Astrocyte (in vitro differentiated cells and primary cell): ENCODE measurements around the gene KRT13. TPM values are rescaled to one million over a fixed set of nuclear protein-coding genes. Genes with fewer than 3 reads are reported as not detected.

Experiments used
- DNase-seq: peaks from one replicate; pipeline ENCODE4 v3.0.0-alpha.2; 2010; ENCODE audit warnings: low read depth
- FAIRE-seq: peaks from 2 replicates; lab custom pipeline; 2011; peaks lifted over from hg19 to GRCh38; lab: Jason Lieb, UNC
- H2AFZ ChIP-seq: 2 replicates; pipeline ENCODE4 v1.6.0; 2012; ENCODE audit warnings: low read depth, low read length, inconsistent platforms
- H3K27ac ChIP-seq: 2 replicates; pipeline ENCODE4 v1.5.1; 2011; ENCODE audit warnings: low read depth, low read length, inconsistent platforms
- H3K27me3 ChIP-seq: 2 replicates; pipeline ENCODE4 v1.6.0; 2011; ENCODE audit warnings: low read length, inconsistent platforms; ENCODE audit not compliant: insufficient read depth
- H3K36me3 ChIP-seq: 2 replicates; pipeline ENCODE4 v1.5.1; 2011; ENCODE audit warnings: low read length, inconsistent platforms; ENCODE audit not compliant: insufficient read depth
- H3K4me1 ChIP-seq: 2 replicates; pipeline ENCODE4 v1.5.1; 2011; ENCODE audit warnings: low read length, inconsistent platforms; ENCODE audit not compliant: insufficient read depth
- H3K4me2 ChIP-seq: 2 replicates; pipeline ENCODE4 v1.6.0; 2012; ENCODE audit warnings: low read length, inconsistent platforms
- H3K4me3 ChIP-seq: 2 replicates; pipeline ENCODE4 v1.5.1; 2011; ENCODE audit warnings: low read depth, mild to moderate bottlenecking, low read length, inconsistent platforms; ENCODE audit not compliant: insufficient read depth
- H3K79me2 ChIP-seq: 2 replicates; pipeline ENCODE4 v1.6.0; 2012; ENCODE audit warnings: mild to moderate bottlenecking, low read length, inconsistent platforms; ENCODE audit not compliant: insufficient read depth
- H3K9ac ChIP-seq: 2 replicates; pipeline ENCODE4 v1.6.0; 2012; ENCODE audit warnings: mild to moderate bottlenecking, low read length, inconsistent platforms
- H3K9me3 ChIP-seq: 2 replicates; pipeline ENCODE4 v1.5.1; 2012; ENCODE audit warnings: low read depth, mild to moderate bottlenecking, low read length, inconsistent platforms; ENCODE audit not compliant: insufficient read depth
- H4K20me1 ChIP-seq: 2 replicates; pipeline ENCODE4 v1.6.0; 2012; ENCODE audit warnings: low read length, inconsistent platforms; ENCODE audit not compliant: insufficient read depth
- H3K27ac Mint-ChIP-seq: one replicate; pipeline ENCODE4 v1.8.0; 2021; ENCODE audit warnings: mild to moderate bottlenecking, mixed read lengths; ENCODE audit not compliant: unreplicated experiment
- H3K27me3 Mint-ChIP-seq: one replicate; pipeline ENCODE4 v1.8.0; 2021; ENCODE audit warnings: low read depth, mixed read lengths; ENCODE audit not compliant: unreplicated experiment
- H3K36me3 Mint-ChIP-seq: one replicate; pipeline ENCODE4 v1.8.0; 2021; ENCODE audit warnings: low read depth, mixed read lengths; ENCODE audit not compliant: unreplicated experiment
- H3K4me1 Mint-ChIP-seq: one replicate; pipeline ENCODE4 v1.8.0; 2021; ENCODE audit warnings: low read depth, mixed read lengths; ENCODE audit not compliant: unreplicated experiment
- H3K4me3 Mint-ChIP-seq: one replicate; pipeline ENCODE4 v1.8.0; 2021; ENCODE audit warnings: mild to moderate bottlenecking, moderate library complexity, mixed read lengths; ENCODE audit not compliant: unreplicated experiment
- H3K9me3 Mint-ChIP-seq: one replicate; pipeline ENCODE4 v1.8.0; 2021; ENCODE audit warnings: mild to moderate bottlenecking, mixed read lengths; ENCODE audit not compliant: unreplicated experiment
- EZH2 ChIP-seq: IDR thresholded peaks from 2 replicates; pipeline ENCODE4 v1.6.1; 2012; ENCODE audit warnings: mild to moderate bottlenecking, low read length, inconsistent platforms; ENCODE audit not compliant: insufficient read depth
- total RNA-seq: library from RNA; stranded (reverse); gene quantifications from 2 replicates; pipeline ENCODE4 v1.2.1, GENCODE V29; 2021
- TF ChIP-seq, protein P1 (sequence below): IDR thresholded peaks from 2 replicates; pipeline ENCODE4 v1.5.1; 2011; ENCODE audit warnings: low read depth, mild to moderate bottlenecking, inconsistent platforms, low read length, moderate library complexity; ENCODE audit not compliant: insufficient read depth

The KRT13 gene
- total RNA-seq, 1 donor from 2014 or later, result not detected

- peaks cover 1% of the 10 kb centered on the region for H3K9me3 Mint-ChIP-seq
- DNase-seq (no peak), FAIRE-seq (no peak)
- Histone ChIP-seq H3K9ac (no peak overlapping the region), H3K4me1 (peaks cover 11% of the 10 kb centered on the region), H3K36me3 (no peaks in the 10 kb centered on the region), H3K27ac (no peak overlapping the region), H3K27me3 (no peaks in the 10 kb centered on the region), H3K4me3 (no peak overlapping the region), H2AFZ (no peak overlapping the region), H3K9me3 (no peaks in the 10 kb centered on the region), H3K4me2 (no peak overlapping the region), H4K20me1 (no peaks in the 10 kb centered on the region), H3K79me2 (no peaks in the 10 kb centered on the region)
- no peak overlapping the region for H3K27ac Mint-ChIP-seq
- TF ChIP-seq, protein P1, sequence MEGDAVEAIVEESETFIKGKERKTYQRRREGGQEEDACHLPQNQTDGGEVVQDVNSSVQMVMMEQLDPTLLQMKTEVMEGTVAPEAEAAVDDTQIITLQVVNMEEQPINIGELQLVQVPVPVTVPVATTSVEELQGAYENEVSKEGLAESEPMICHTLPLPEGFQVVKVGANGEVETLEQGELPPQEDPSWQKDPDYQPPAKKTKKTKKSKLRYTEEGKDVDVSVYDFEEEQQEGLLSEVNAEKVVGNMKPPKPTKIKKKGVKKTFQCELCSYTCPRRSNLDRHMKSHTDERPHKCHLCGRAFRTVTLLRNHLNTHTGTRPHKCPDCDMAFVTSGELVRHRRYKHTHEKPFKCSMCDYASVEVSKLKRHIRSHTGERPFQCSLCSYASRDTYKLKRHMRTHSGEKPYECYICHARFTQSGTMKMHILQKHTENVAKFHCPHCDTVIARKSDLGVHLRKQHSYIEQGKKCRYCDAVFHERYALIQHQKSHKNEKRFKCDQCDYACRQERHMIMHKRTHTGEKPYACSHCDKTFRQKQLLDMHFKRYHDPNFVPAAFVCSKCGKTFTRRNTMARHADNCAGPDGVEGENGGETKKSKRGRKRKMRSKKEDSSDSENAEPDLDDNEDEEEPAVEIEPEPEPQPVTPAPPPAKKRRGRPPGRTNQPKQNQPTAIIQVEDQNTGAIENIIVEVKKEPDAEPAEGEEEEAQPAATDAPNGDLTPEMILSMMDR, result no peak
- TF ChIP-seq EZH2, result no peak
- H3K4me1 Mint-ChIP-seq, result peaks cover 6% of the 10 kb centered on the region
- peaks cover 24% of the 10 kb centered on the region for H3K27me3 Mint-ChIP-seq
- no peak overlapping the region for H3K4me3 Mint-ChIP-seq
- H3K36me3 Mint-ChIP-seq, result peaks cover 2% of the 10 kb centered on the region
Observed at GRCh38 chr17:41504246-41504977, 1.0 kb downstream of the KRT13 start.

GRCh38 chr17:41503202-41503601, 2.2 kb downstream of the KRT13 start:
- peaks cover 6% of the 10 kb centered on the region for H3K4me1 Mint-ChIP-seq

More at GRCh38 chr17:41503202-41503601, 2.2 kb downstream of the KRT13 start:
- H3K27me3 ChIP-seq, result no peaks in the 10 kb centered on the region
- no peak overlapping the region for H3K9ac ChIP-seq
- H3K4me3 ChIP-seq, result no peak overlapping the region
- H3K27ac ChIP-seq, result no peak overlapping the region
- no peak overlapping the region for H3K4me3 Mint-ChIP-seq
- H3K27me3 Mint-ChIP-seq, result peaks cover 26% of the 10 kb centered on the region
- peaks cover 2% of the 10 kb centered on the region for H3K36me3 Mint-ChIP-seq
- H3K9me3 ChIP-seq, result no peaks in the 10 kb centered on the region
- no peaks in the 10 kb centered on the region for H3K36me3 ChIP-seq
- H3K9me3 Mint-ChIP-seq, result peaks cover 3% of the 10 kb centered on the region
- H3K4me2 ChIP-seq, result no peak overlapping the region
- DNase-seq (no peak), FAIRE-seq (no peak)
- H3K27ac Mint-ChIP-seq, result no peak overlapping the region
- no peaks in the 10 kb centered on the region for H3K79me2 ChIP-seq
- no peaks in the 10 kb centered on the region for H4K20me1 ChIP-seq
- H3K4me1 ChIP-seq, result peaks cover 11% of the 10 kb centered on the region
- TF ChIP-seq, protein P1, result no peak
- no peak for TF ChIP-seq EZH2
- no peak overlapping the region for H2AFZ ChIP-seq
